ENCODE data around the gene MOSMO. TPM values are rescaled to one million over a fixed set of nuclear protein-coding genes. Genes with fewer than 3 reads are reported as not detected.

Gene MOSMO
- total and polyA plus RNA-seq, 2 of the 4 experiments (the other 2 are of a cell fraction), result 10.5 to 16.0 TPM

DNA sequence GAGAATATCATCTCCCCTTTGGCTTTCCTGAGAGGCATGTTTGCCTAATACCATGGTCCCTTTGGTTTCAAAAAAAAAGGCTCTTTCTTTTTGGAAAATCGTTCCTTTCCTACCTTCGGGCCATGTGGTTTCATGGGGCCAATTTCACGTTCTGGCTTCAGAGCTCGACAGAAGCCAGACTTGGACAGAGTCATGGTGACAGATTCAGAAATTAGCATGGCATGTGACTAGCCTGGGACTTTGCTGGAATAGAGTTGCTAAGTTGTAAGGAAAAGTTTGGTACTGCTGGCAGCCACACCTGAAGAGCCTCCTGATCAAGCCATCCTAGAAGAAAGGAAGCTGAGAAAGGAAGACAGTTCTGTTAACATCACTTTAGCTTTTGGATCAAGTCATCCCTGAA, 82.0 kb downstream of the MOSMO start:
- in situ Hi-C loops (cut with MboI; ENCODE audit: low sequenced_read_pairs), result loop anchor here (5.0 kb wide), 1 partner anchor 92 kb away; no protein-coding TSS in a partner anchor
- dilution Hi-C loops (cut with HindIII; ENCODE audit: low sequenced_read_pairs, unreplicated experiment), result no loop called here

More for the DNA sequence above, 82.0 kb downstream of the MOSMO start:
- Histone ChIP-seq H4K5ac (ENCODE audit: low read depth, low read length) (no peak overlapping the region), H3K23ac (ENCODE audit: low read depth, low read length) (no peak overlapping the region), H2BK20ac (ENCODE audit: low read depth, low read length) (no peak overlapping the region), H3K14ac (replicated peaks; ENCODE audit: low read depth, low read length) (no peak overlapping the region), H3K9me1 (ENCODE audit: insufficient read depth, low read length) (no peaks in the 10 kb centered on the region; the same call in 1 of the 2 replicates), H2BK5ac (ENCODE audit: low read depth, low read length, poor library complexity, severe bottlenecking) (no peak overlapping the region), H3K36me3 (ENCODE audit: control insufficient read depth, insufficient read depth, low read length) (peaks cover 2% of the 10 kb centered on the region), H4K8ac (ENCODE audit: low read depth in 2 of 2, low read length in 2 of 2) (no peak overlapping the region), H4K20me1 (ENCODE audit: insufficient read depth, low read length) (no peaks in the 10 kb centered on the region), H3K4me2 (ENCODE audit: low read depth, low read length) (no peak overlapping the region), H3K4me3 (ENCODE audit: insufficient read depth, low read depth, low read length) (no peak overlapping the region), H3K27ac (ENCODE audit: insufficient read depth, low read length) (no peak overlapping the region), H3K18ac (ENCODE audit: low read depth, low read length) (no peak overlapping the region), H2AK9ac (replicated peaks; ENCODE audit: low read depth, low read length, poor library complexity) (no peak overlapping the region), H3K79me1 (ENCODE audit: low read depth in 1 of 2, low read length in 2 of 2) (peaks cover 2 to 3% of the 10 kb centered on the region in 2 experiments; a peak in 2 of 4 replicates), H4K91ac (ENCODE audit: insufficient read depth, low read depth, low read length) (no peak overlapping the region), H3K4me1 (ENCODE audit: control insufficient read depth, insufficient read depth, low read length) (peaks cover 7% of the 10 kb centered on the region), H3K9ac (ENCODE audit: low read depth, low read length) (no peak overlapping the region), H3K9me3 (ENCODE audit: control insufficient read depth, insufficient read depth, low read length) (no peaks in the 10 kb centered on the region), H3K4ac (ENCODE audit: low read depth, low read length) (no peak overlapping the region), H3K27me3 (ENCODE audit: control insufficient read depth, insufficient read depth, low read length) (0 out of 2 replicates have a peak, but pooled peaks cover 1% of the 10 kb centered on the region), H2AFZ (replicated peaks; ENCODE audit: low read length, poor library complexity) (no peak overlapping the region), H2BK15ac (ENCODE audit: low read depth, low read length) (no peak overlapping the region), H2BK120ac (ENCODE audit: low read depth, low read length) (no peak overlapping the region), H3K56ac (ENCODE audit: extremely low read depth, insufficient read depth, low read length) (no peak overlapping the region), H2AK5ac (ENCODE audit: low read depth, low read length) (no peak overlapping the region)
- no CpG with 5 or more reads among the region's 4 CpGs for whole genome bisulfite sequencing, 2 experiments (ENCODE audit: extremely low coverage in 2 of 2, insufficient read length in 1 of 2)
- intact Hi-C loops (cut with micrococcal nuclease), result loop anchor here (10.0 kb wide), 1 partner anchor 205 kb away; the partner anchor contains the start of gene POLR3E
- ATAC-seq (ENCODE audit: low read depth), result no peak
- no peak for DNase-seq
- BruUV-seq (replicated peaks), result no TSS peak
- TF ChIP-seq RAD21 (IDR thresholded peaks at IDR 0.05; ENCODE audit: low read length) (no peak), CEBPB (IDR thresholded peaks at IDR 0.05; ENCODE audit: low read depth, low read length) (no peak), MAFK (IDR thresholded peaks at IDR 0.05; ENCODE audit: low read depth, low read length) (no peak), RCOR1 (IDR thresholded peaks at IDR 0.05; ENCODE audit: insufficient replicate concordance, low read length) (no peak), RFX5 (IDR thresholded peaks at IDR 0.05; ENCODE audit: low read depth, low read length) (no peak), FOS (IDR thresholded peaks at IDR 0.05; ENCODE audit: low read depth, low read length) (no peak), POLR2A (IDR thresholded peaks at IDR 0.05; ENCODE audit: low read depth, low read length) (no peak), CHD1 (IDR thresholded peaks at IDR 0.05; ENCODE audit: low read depth, low read length) (no peak), MAZ (IDR thresholded peaks at IDR 0.05; ENCODE audit: borderline replicate concordance, low read depth, low read length) (no peak), SMC3 (IDR thresholded peaks at IDR 0.05; ENCODE audit: low read depth, low read length) (no peak), BHLHE40 (IDR thresholded peaks at IDR 0.05; ENCODE audit: low read depth, low read length) (no peak)
- TF ChIP-seq, protein P1, sequence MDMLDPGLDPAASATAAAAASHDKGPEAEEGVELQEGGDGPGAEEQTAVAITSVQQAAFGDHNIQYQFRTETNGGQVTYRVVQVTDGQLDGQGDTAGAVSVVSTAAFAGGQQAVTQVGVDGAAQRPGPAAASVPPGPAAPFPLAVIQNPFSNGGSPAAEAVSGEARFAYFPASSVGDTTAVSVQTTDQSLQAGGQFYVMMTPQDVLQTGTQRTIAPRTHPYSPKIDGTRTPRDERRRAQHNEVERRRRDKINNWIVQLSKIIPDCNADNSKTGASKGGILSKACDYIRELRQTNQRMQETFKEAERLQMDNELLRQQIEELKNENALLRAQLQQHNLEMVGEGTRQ (IDR thresholded peaks at IDR 0.05; ENCODE audit: low read depth, low read length), result no peak
- TF ChIP-seq, protein P2, sequence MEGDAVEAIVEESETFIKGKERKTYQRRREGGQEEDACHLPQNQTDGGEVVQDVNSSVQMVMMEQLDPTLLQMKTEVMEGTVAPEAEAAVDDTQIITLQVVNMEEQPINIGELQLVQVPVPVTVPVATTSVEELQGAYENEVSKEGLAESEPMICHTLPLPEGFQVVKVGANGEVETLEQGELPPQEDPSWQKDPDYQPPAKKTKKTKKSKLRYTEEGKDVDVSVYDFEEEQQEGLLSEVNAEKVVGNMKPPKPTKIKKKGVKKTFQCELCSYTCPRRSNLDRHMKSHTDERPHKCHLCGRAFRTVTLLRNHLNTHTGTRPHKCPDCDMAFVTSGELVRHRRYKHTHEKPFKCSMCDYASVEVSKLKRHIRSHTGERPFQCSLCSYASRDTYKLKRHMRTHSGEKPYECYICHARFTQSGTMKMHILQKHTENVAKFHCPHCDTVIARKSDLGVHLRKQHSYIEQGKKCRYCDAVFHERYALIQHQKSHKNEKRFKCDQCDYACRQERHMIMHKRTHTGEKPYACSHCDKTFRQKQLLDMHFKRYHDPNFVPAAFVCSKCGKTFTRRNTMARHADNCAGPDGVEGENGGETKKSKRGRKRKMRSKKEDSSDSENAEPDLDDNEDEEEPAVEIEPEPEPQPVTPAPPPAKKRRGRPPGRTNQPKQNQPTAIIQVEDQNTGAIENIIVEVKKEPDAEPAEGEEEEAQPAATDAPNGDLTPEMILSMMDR (conservative IDR thresholded peaks at IDR 0.05; ENCODE audit: low read depth, low read length), result no peak
- CTCF ChIA-PET, result interaction anchor here (0.7 to 1.2 kb wide), 4 partner anchors 9 to 81 kb away, joined by 3 to 6 read pairs (median 3); no protein-coding TSS in a partner anchor
- POLR2A ChIA-PET (ENCODE audit: unreplicated experiment), result no interaction called here
